Stomach (tissue), 19 donors: ENCODE data around the gene KDM6A. TPM values are rescaled to one million over a fixed set of nuclear protein-coding genes. Genes with fewer than 3 reads are reported as not detected.
"Not testable (repeated sequence)": the region's sequence is repeated elsewhere in the genome, so short reads cannot be mapped to it uniquely, and the experiment has no call there.

ENCODE experiments used
- DNase-seq, 2 donors: peaks; one replicate each; pipeline versions ENCODE4 v3.0.0 to v3.0.0-alpha.2; 2013 to 2019
- H3K27ac ChIP-seq, 5 donors: fragments of 200-600 bp in 4 of 5; sonication (generic) in 4 of 5; one replicate each; pipeline ENCODE4 v1.5.1; 2013 to 2019; ENCODE audit warnings: mild to moderate bottlenecking in 1 of 5, moderate library complexity in 1 of 5
- H3K27me3 ChIP-seq, 3 donors: fragments of 200-600 bp; sonication (generic); one replicate each; pipeline ENCODE4 v1.5.1; 2017 to 2019; ENCODE audit warnings: mixed run types in 1 of 3
- H3K36me3 ChIP-seq, 4 donors: fragments of 200-600 bp; sonication (generic); 1 replicate in 3 of 4; 2 replicates in 1 of 4; pipeline ENCODE4 v1.5.1; 2016 to 2019
- H3K4me1 ChIP-seq, 4 donors: fragments of 200-600 bp; sonication (generic); one replicate each; pipeline ENCODE4 v1.5.1; 2016 to 2019
- H3K4me3 ChIP-seq, 4 donors: fragments of 200-600 bp; sonication (generic) in 3 of 4; one replicate each; pipeline ENCODE4 v1.5.1; 2016 to 2019; ENCODE audit warnings: mild to moderate bottlenecking in 1 of 4
- H3K9me3 ChIP-seq, 4 donors: fragments of 200-600 bp; sonication (generic); one replicate each; pipeline ENCODE4 v1.5.1; 2016 to 2019
- EP300 ChIP-seq: sonication (generic); formaldehyde crosslinking; IDR thresholded peaks from one replicate; pipeline ENCODE4 v1.6.1; 2017; ENCODE audit warnings: antibody characterized with exemption
- POLR2A ChIP-seq, 4 donors: fragments of 450-650 bp; IDR thresholded peaks; one replicate each; pipeline ENCODE4 v1.6.1; 2016; ENCODE audit warnings: antibody characterized with exemption in 4 of 4, control low read depth in 2 of 4, mild to moderate bottlenecking in 1 of 4, moderate library complexity in 1 of 4
- POLR2AphosphoS5 ChIP-seq, 3 donors: sonication (generic); formaldehyde crosslinking; IDR thresholded peaks; one replicate each; pipeline ENCODE4 v1.6.1; 2016; ENCODE audit warnings: antibody characterized with exemption in 3 of 3
- WGBS, 5 donors: extraction: QIAGEN DNeasy Blood & Tissue Kit in 3 of 5; methylation state at CpG; one replicate each; pipeline versions ENCODE4 v1.1.5 to v1.1.7; 2013 to 2018; 5-methylcytosine and 5-hydroxymethylcytosine counted together
- intact Hi-C: fragments of 100-400 bp; cut with DNase I; formaldehyde crosslinking; loops from one replicate; pipeline ENCODE4 v1.15.1; 2023; ENCODE audit warnings: low total_unique reads
- long read RNA-seq, 10 donors: transcript quantifications; one replicate each; lab custom pipeline, GENCODE V29; 2026
- polyA plus RNA-seq, 3 donors: library from polyadenylated mRNA; stranded (reverse); fragments of 200-250 nt; gene quantifications; one replicate each; pipeline ENCODE4 v1.2.3, GENCODE V29; 2013
- total RNA-seq, 5 donors: library from RNA; depleted of rRNA; stranded (reverse); fragments of >200 nt; gene quantifications; one replicate each; pipeline versions ENCODE4 v1.1.0 to v1.2.3, GENCODE V29; 2014 to 2016
- TF ChIP-seq, protein P1 (sequence below), 7 experiments: fragments of 450-650 bp in 4 of 7; fragments of 200-600 bp in 3 of 7; sonication (generic) in 3 of 7; IDR thresholded peaks; one replicate each; pipeline ENCODE4 v1.5.1; 2016 to 2019; ENCODE audit warnings: antibody characterized with exemption in 7 of 7, control low read depth in 2 of 7, mild to moderate bottlenecking in 1 of 7
- donor health status: healthy with polysubstance abuse.
- donor health status: Bipolar disorder and iron deficiency.
- donor health status: healthy.

Gene KDM6A
- total RNA-seq (100 to 1,000 TPM in 1 of 5 donors, 10 to 100 TPM in 4; 40.6 to 105 (median 56.6) TPM), polyA plus RNA-seq (10 to 100 TPM in 1 of 3 donors, 1 to 10 TPM in 2; 7.0 to 11.5 (median 10.0) TPM)
- long read RNA-seq, donor 1, partial matches to known transcripts = 5 of 5 reads
- long read RNA-seq, donor 1, other reads (novel, unspliced or antisense) = 0 of 5 reads
- long read RNA-seq, donor 2 = 0 reads
- long read RNA-seq, donor 3, partial matches to known transcripts = 5 of 5 reads
- long read RNA-seq, donor 3, other reads (novel, unspliced or antisense) = 0 of 5 reads
- long read RNA-seq, donor 4 = 0 reads
- long read RNA-seq, donor 5, partial matches to known transcripts = 0 of 1 reads
- long read RNA-seq, donor 5, other reads (novel, unspliced or antisense) = 0 of 1 reads
- long read RNA-seq, donor 6, partial matches to known transcripts = 29 of 30 reads
- long read RNA-seq, donor 6, other reads (novel, unspliced or antisense) = 0 of 30 reads
- long read RNA-seq, donor 7, partial matches to known transcripts = 5 of 5 reads
- long read RNA-seq, donor 7, other reads (novel, unspliced or antisense) = 0 of 5 reads
- long read RNA-seq, donor 8 = 0 reads
- long read RNA-seq, donor 9 = 0 reads
- long read RNA-seq, donor 10, partial matches to known transcripts = 0 of 1 reads
- long read RNA-seq, donor 10, other reads (novel, unspliced or antisense) = 0 of 1 reads

DNA sequence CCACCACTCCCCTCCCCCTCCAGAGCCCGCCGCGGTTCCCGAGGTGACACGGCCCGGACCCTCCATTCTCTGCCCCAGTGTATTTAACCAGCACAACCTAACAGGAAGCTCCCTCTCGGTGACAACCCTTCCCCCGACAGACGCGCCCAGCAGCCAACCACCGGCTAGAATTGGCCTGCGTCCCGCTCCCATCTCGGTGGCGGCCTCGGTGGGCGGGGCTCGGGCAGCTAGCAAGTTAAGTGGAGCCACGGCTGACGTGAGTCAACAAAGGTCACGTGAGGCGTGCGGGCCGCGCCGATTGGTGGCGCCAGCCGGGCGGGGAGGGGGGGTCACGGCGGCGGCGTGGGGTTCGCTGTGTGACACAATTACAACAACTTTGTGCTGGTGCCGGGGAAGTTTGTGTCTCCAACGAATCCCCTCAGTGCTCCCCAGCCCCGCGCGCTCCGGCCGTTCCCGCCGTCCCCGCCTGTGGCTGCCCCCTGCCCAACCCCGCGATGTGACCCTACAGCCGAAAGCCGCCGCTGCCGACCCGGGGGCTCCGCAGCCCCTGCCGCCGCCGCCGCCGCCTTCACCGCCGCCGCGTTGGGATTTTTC is at the start of gene KDM6A:
KDM6A (plus strand) TSS at position 368 of the 594 bp plus-strand sequence. CDS start 364 bp downstream, outside the sequence.
- Histone ChIP-seq H3K4me3 (peak within 1 kb of the TSS; percentile 70 to 99 (median 82)), H3K9me3 (no peaks in the 10 kb centered on the region), H3K27ac (peak within 1 kb of the TSS; percentile 97 to 100 (median 100)), H3K36me3 (no peaks in the 10 kb centered on the region), H3K4me1 (peaks cover 0 to 46% (median 22%) of the 10 kb centered on the region in 4 donors), H3K27me3 (no peaks in the 10 kb centered on the region)
- 0 to 3% (median 1%) methylated on average over 6 to 60 of the region's 61 CpGs; no CpG with 5 or more reads in 1 of the 5 donors for WGBS, 5 donors
- TF ChIP-seq, protein P1, sequence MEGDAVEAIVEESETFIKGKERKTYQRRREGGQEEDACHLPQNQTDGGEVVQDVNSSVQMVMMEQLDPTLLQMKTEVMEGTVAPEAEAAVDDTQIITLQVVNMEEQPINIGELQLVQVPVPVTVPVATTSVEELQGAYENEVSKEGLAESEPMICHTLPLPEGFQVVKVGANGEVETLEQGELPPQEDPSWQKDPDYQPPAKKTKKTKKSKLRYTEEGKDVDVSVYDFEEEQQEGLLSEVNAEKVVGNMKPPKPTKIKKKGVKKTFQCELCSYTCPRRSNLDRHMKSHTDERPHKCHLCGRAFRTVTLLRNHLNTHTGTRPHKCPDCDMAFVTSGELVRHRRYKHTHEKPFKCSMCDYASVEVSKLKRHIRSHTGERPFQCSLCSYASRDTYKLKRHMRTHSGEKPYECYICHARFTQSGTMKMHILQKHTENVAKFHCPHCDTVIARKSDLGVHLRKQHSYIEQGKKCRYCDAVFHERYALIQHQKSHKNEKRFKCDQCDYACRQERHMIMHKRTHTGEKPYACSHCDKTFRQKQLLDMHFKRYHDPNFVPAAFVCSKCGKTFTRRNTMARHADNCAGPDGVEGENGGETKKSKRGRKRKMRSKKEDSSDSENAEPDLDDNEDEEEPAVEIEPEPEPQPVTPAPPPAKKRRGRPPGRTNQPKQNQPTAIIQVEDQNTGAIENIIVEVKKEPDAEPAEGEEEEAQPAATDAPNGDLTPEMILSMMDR (IDR thresholded peaks at IDR 0.05) = no peak
- TF ChIP-seq POLR2AphosphoS5 (IDR thresholded peaks at IDR 0.05) (peak; percentile 77 to 80 (median 78)), POLR2A (IDR thresholded peaks at IDR 0.05) (peak in 1 of 4 donors; percentile 18), EP300 (no peak)
- intact Hi-C loops = no loop called here
- peak; percentile 100 for DNase-seq

GRCh38 chrX:44823193-44823592 is 49.8 kb upstream of the KDM6A start:
- DNase-seq, H3K36me3 ChIP-seq, H3K4me3 ChIP-seq, intact Hi-C loops, H3K27ac ChIP-seq, H3K27me3 ChIP-seq, H3K9me3 ChIP-seq, H3K4me1 ChIP-seq: not testable (repeated sequence)
- WGBS, 5 donors = 68 to 100% (median 97%) methylated on average over 1 to 2 of the region's 2 CpGs

DNA sequence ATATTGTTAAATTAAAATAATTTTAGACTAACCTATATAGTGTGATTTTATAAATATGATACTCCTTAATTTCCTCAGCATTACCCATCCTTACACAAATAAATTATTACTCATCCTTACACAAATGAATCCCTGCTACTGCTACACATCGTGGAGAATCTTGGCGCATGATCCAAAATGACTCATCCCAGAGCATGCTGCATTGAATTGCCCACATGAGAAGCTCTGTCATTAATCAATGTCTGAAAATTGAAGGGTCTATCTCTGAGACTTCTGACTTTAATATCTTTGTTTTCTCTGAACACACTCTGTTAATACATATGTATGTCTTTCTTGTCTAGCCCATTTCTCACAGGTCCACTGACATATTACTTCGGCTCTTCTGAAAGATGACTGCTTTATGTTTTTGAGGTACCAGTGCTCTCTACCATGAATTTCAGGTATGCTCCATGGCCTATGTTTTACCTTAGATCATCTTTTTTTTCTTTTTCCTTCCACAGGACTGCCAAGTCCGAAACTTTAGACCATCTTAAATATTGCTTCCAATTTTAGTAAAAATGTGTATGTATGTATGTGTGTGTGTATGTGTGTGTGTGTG is 44.9 kb upstream of the KDM6A start:
- whole genome bisulfite sequencing, 5 donors = 71 to 81% (median 76%) methylated on average over 4 of the region's 4 CpGs

DNA sequence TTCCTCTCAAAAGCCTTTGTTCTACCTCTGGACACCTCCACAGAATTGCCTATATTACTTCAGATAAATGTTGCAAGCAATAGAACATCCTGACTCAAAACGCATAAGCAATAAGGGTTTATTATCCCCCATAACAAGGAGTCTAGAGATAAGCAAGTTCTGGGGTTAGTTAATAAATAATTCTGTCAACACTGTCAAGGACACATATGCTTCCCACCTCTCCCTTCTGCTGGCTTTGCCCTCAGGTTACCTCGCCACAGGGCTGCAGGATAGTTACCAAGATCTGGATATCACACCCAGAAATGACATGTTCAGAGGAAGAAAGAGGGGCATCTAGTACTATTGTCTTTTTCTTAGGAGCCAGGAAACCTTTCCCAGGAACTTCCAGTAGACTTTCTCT is 43.2 kb upstream of the KDM6A start:
- intact Hi-C loops = no loop called here
- H3K27me3 ChIP-seq = peaks cover 0 to 3% (median 0%) of the 10 kb centered on the region in 3 donors
- H3K4me3 ChIP-seq = no peak overlapping the region
- no peaks in the 10 kb centered on the region for H3K4me1 ChIP-seq
- WGBS, 5 donors = 37 to 56% (median 48%) methylated on average over 2 of the region's 2 CpGs
- H3K36me3 ChIP-seq = no peaks in the 10 kb centered on the region
- no peak overlapping the region for H3K27ac ChIP-seq
- no peak for DNase-seq
- TF ChIP-seq, protein P1 (IDR thresholded peaks at IDR 0.05) = no peak
- no peak for TF ChIP-seq EP300
- no peak for TF ChIP-seq POLR2A (IDR thresholded peaks at IDR 0.05)
- TF ChIP-seq POLR2AphosphoS5 (IDR thresholded peaks at IDR 0.05) = no peak
- H3K9me3 ChIP-seq = no peaks in the 10 kb centered on the region

More for the DNA sequence above, 44.9 kb upstream of the KDM6A start:
- Histone ChIP-seq H3K4me3 (no peak overlapping the region), H3K9me3 (no peaks in the 10 kb centered on the region), H3K36me3 (no peaks in the 10 kb centered on the region), H3K27me3 (peaks cover 0 to 3% (median 0%) of the 10 kb centered on the region in 3 donors), H3K4me1 (no peaks in the 10 kb centered on the region), H3K27ac (no peak overlapping the region)
- no peak for TF ChIP-seq EP300
- TF ChIP-seq, protein P1 (IDR thresholded peaks at IDR 0.05) = no peak
- TF ChIP-seq POLR2A (IDR thresholded peaks at IDR 0.05) = no peak
- no peak for TF ChIP-seq POLR2AphosphoS5 (IDR thresholded peaks at IDR 0.05)
- intact Hi-C loops = no loop called here
- peak in 1 of 2 donors; percentile 10 for DNase-seq
